BLaER1 (cell line): ENCODE data around the gene PTOV1.

ENCODE experiments used
- H3K27ac ChIP-seq: shearing (Covaris generic); formaldehyde crosslinking; 2 replicates; pipeline ENCODE4 v1.8.1; 2022
- H3K27me3 ChIP-seq: shearing (Covaris generic); formaldehyde crosslinking; 2 replicates; pipeline ENCODE4 v1.8.1; 2022
- H3K36me3 ChIP-seq: shearing (Covaris generic); formaldehyde crosslinking; 2 replicates; pipeline ENCODE4 v1.8.1; 2022
- H3K4me1 ChIP-seq: shearing (Covaris generic); formaldehyde crosslinking; 2 replicates; pipeline ENCODE4 v1.8.1; 2022
- H3K4me2 ChIP-seq: shearing (Covaris generic); formaldehyde crosslinking; 2 replicates; pipeline ENCODE4 v1.8.1; 2022
- H3K4me3 ChIP-seq: shearing (Covaris generic); formaldehyde crosslinking; 2 replicates; pipeline ENCODE4 v1.8.1; 2022
- H3K9ac ChIP-seq: shearing (Covaris generic); formaldehyde crosslinking; 2 replicates; pipeline ENCODE4 v1.8.1; 2022
- H3K9me3 ChIP-seq: shearing (Covaris generic); formaldehyde crosslinking; 2 replicates; pipeline ENCODE4 v1.8.1; 2022
- H4K20me1 ChIP-seq: shearing (Covaris generic); formaldehyde crosslinking; 2 replicates; pipeline ENCODE4 v1.8.1; 2022
- Cebpa-rat ChIP-seq: shearing (Covaris generic); IDR thresholded peaks from 2 replicates; pipeline ENCODE4 v1.8.1; 2022

Gene PTOV1

GRCh38 chr19:49831592-49831991, 19.4 kb upstream of the PTOV1 start:
- Histone ChIP-seq H4K20me1 (peaks cover 65% of the 10 kb centered on the region), H3K27ac (no peak overlapping the region), H3K27me3 (no peaks in the 10 kb centered on the region), H3K9me3 (no peaks in the 10 kb centered on the region), H3K4me2 (0 out of 2 replicates have a peak overlapping the region, but pooled peaks have one; percentile 14), H3K9ac (no peak overlapping the region), H3K4me1 (peaks cover 33% of the 10 kb centered on the region), H3K36me3 (peaks cover 100% of the 10 kb centered on the region), H3K4me3 (no peak overlapping the region)
- TF ChIP-seq Cebpa-rat = no peak

- Histone ChIP-seq H4K20me1 (peaks cover 64% of the 10 kb centered on the region), H3K36me3 (peaks cover 100% of the 10 kb centered on the region), H3K9me3 (no peaks in the 10 kb centered on the region), H3K4me3 (no peak overlapping the region), H3K4me2 (peak overlapping the region; percentile 14; the same call in 1 of the 2 replicates), H3K27ac (0 out of 2 replicates have a peak overlapping the region, but pooled peaks have one; percentile 23), H3K4me1 (peaks cover 35% of the 10 kb centered on the region), H3K27me3 (no peaks in the 10 kb centered on the region), H3K9ac (no peak overlapping the region)
- TF ChIP-seq Cebpa-rat = no peak
These were observed 18.4 kb upstream of the PTOV1 start for GRCh38 chr19:49832556-49832955.

- H3K4me3 ChIP-seq = no peak overlapping the region
- H4K20me1 ChIP-seq = peaks cover 62% of the 10 kb centered on the region
- H3K27me3 ChIP-seq = no peaks in the 10 kb centered on the region
- no peak overlapping the region for H3K27ac ChIP-seq
- no peaks in the 10 kb centered on the region for H3K9me3 ChIP-seq
- no peak overlapping the region for H3K9ac ChIP-seq
- TF ChIP-seq Cebpa-rat = no peak
- peaks cover 100% of the 10 kb centered on the region for H3K36me3 ChIP-seq
- peaks cover 32% of the 10 kb centered on the region for H3K4me1 ChIP-seq
- no peak overlapping the region for H3K4me2 ChIP-seq
These were observed 17.4 kb upstream of the PTOV1 start for GRCh38 chr19:49833599-49833998.

- no peak overlapping the region for H3K9ac ChIP-seq
- H3K27ac ChIP-seq = no peak overlapping the region
- no peak for TF ChIP-seq Cebpa-rat
- H4K20me1 ChIP-seq = peaks cover 47% of the 10 kb centered on the region
- no peaks in the 10 kb centered on the region for H3K9me3 ChIP-seq
- no peak overlapping the region for H3K4me2 ChIP-seq
- H3K4me1 ChIP-seq = peaks cover 13% of the 10 kb centered on the region
- no peak overlapping the region for H3K4me3 ChIP-seq
- H3K27me3 ChIP-seq = no peaks in the 10 kb centered on the region; the same call in 1 of the 2 replicates
- peaks cover 100% of the 10 kb centered on the region for H3K36me3 ChIP-seq
These were observed 15.4 kb upstream of the PTOV1 start for GRCh38 chr19:49835562-49835961.

GRCh38 chr19:49836176-49837008, 14.6 kb upstream of the PTOV1 start:
- H3K4me1 ChIP-seq = peaks cover 13% of the 10 kb centered on the region
- peaks cover 100% of the 10 kb centered on the region for H3K36me3 ChIP-seq
- no peak overlapping the region for H3K9ac ChIP-seq
- no peak overlapping the region for H3K4me3 ChIP-seq
- no peak overlapping the region for H3K27ac ChIP-seq
- no peak overlapping the region for H3K4me2 ChIP-seq
- peaks cover 39% of the 10 kb centered on the region for H4K20me1 ChIP-seq
- H3K9me3 ChIP-seq = no peaks in the 10 kb centered on the region
- no peaks in the 10 kb centered on the region; the same call in 1 of the 2 replicates for H3K27me3 ChIP-seq
- no peak for TF ChIP-seq Cebpa-rat

GRCh38 chr19:49837009-49837310, 14.0 kb upstream of the PTOV1 start:
- Histone ChIP-seq H3K27ac (no peak overlapping the region), H3K9me3 (no peaks in the 10 kb centered on the region), H3K4me3 (no peak overlapping the region), H3K27me3 (no peaks in the 10 kb centered on the region; the same call in 1 of the 2 replicates), H3K4me2 (no peak overlapping the region), H3K9ac (no peak overlapping the region), H3K36me3 (peaks cover 95% of the 10 kb centered on the region), H4K20me1 (peaks cover 35% of the 10 kb centered on the region), H3K4me1 (peaks cover 13% of the 10 kb centered on the region)
- TF ChIP-seq Cebpa-rat = no peak

- Histone ChIP-seq H3K27ac (no peak overlapping the region), H3K36me3 (peaks cover 90% of the 10 kb centered on the region)
These were observed 13.5 kb upstream of the PTOV1 start for GRCh38 chr19:49837425-49837824.

DNA sequence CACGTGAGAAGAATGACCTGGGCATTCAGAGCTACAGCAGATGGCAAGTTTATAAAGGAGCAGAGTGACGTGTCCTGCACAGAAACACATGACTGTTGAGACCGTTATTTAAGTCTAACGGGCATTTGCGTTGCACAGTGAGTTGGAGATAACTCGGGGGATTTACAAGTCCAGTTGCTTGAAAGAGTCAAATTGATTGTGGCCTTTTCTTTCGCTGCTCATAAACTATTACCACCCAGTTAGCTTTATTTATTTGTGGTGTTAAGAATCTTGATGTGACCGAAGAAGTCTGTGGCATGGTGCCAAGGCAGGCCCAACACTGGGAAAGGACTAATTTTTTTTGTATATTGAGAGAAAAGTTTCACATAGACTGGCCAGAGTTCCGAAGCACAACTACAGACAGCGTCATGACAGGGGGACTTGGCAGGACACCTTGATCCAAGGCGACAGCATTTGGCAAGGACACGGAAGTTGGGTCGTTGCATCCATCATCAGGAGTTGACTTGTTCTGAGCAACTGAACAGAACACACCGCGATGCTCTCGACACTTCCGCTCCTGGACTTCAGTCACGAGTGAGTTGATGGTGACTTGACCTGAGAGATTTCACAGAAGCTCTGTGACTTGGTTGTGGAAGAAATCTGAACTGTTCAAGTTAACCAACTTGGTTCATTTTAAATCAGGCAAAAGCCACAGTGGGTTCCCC, 11.9 kb upstream of the PTOV1 start:
- Histone ChIP-seq H3K36me3 (peaks cover 74% of the 10 kb centered on the region), H3K9ac (no peak overlapping the region), H3K4me2 (no peak overlapping the region), H3K9me3 (no peaks in the 10 kb centered on the region), H3K27ac (no peak overlapping the region), H4K20me1 (peaks cover 47% of the 10 kb centered on the region; the same call in 1 of the 2 replicates), H3K27me3 (no peaks in the 10 kb centered on the region; the same call in 1 of the 2 replicates), H3K4me1 (peaks cover 23% of the 10 kb centered on the region), H3K4me3 (no peak overlapping the region)
- no peak for TF ChIP-seq Cebpa-rat

More at GRCh38 chr19:49837425-49837824, 13.5 kb upstream of the PTOV1 start:
- Histone ChIP-seq H3K4me1 (peaks cover 11% of the 10 kb centered on the region), H3K4me3 (no peak overlapping the region), H4K20me1 (peaks cover 39% of the 10 kb centered on the region), H3K27me3 (no peaks in the 10 kb centered on the region; the same call in 1 of the 2 replicates), H3K9ac (no peak overlapping the region), H3K9me3 (no peaks in the 10 kb centered on the region), H3K4me2 (no peak overlapping the region)
- no peak for TF ChIP-seq Cebpa-rat

GRCh38 chr19:49839713-49840112, 11.2 kb upstream of the PTOV1 start:
- no peak for TF ChIP-seq Cebpa-rat
- Histone ChIP-seq H3K27me3 (no peaks in the 10 kb centered on the region; the same call in 1 of the 2 replicates), H3K4me3 (no peak overlapping the region), H3K27ac (no peak overlapping the region), H3K9ac (no peak overlapping the region), H3K4me2 (no peak overlapping the region), H3K9me3 (no peaks in the 10 kb centered on the region), H4K20me1 (peaks cover 46% of the 10 kb centered on the region; the same call in 1 of the 2 replicates), H3K4me1 (peaks cover 29% of the 10 kb centered on the region), H3K36me3 (peaks cover 67% of the 10 kb centered on the region)

GRCh38 chr19:49840321-49840720, 10.6 kb upstream of the PTOV1 start:
- no peaks in the 10 kb centered on the region for H3K9me3 ChIP-seq
- H3K4me1 ChIP-seq = peaks cover 29% of the 10 kb centered on the region
- H3K4me2 ChIP-seq = no peak overlapping the region
- H4K20me1 ChIP-seq = peaks cover 46% of the 10 kb centered on the region; the same call in 1 of the 2 replicates
- peaks cover 61% of the 10 kb centered on the region for H3K36me3 ChIP-seq
- H3K9ac ChIP-seq = no peak overlapping the region
- no peaks in the 10 kb centered on the region; the same call in 1 of the 2 replicates for H3K27me3 ChIP-seq
- no peak overlapping the region for H3K27ac ChIP-seq
- H3K4me3 ChIP-seq = no peak overlapping the region
- no peak for TF ChIP-seq Cebpa-rat
